Posterior vena cava (tissue), 2 donors: Measurements from ENCODE around the gene EBPL. TPM values are rescaled to one million over a fixed set of nuclear protein-coding genes. Genes with fewer than 3 reads are reported as not detected.

ENCODE experiments used
- DNase-seq: peaks from one replicate; pipeline ENCODE4 v3.0.0-alpha.2; 2020; ENCODE audit warnings: low spot score
- intact Hi-C, 2 donors: fragments of 100-400 bp; cut with DNase I; formaldehyde crosslinking; loops; one replicate each; pipeline versions ENCODE4 v1.14.1 to v1.14.2; 2022 to 2023
- total RNA-seq, 2 donors: library from RNA; stranded (reverse); fragmentation: NEBNext Ultra II Directional; extraction: Animal tissue kit (Norgen Biotek cat#: 25700); gene quantifications; one replicate each; pipeline ENCODE4 v1.2.1, GENCODE V29; 2021
- donor health status: DM: yes; HTN: yes; CAD: no.
- donor health status: DM: yes; HTN: yes; CAD: no.

EBPL gene
- total RNA-seq, 2 donors from 2014 or later = 20.1 to 23.8 TPM

GRCh38 chr13:49679246-49679645, 12.0 kb downstream of the EBPL start:
- intact Hi-C loops = no loop called here
- DNase-seq = no peak

GRCh38 chr13:49678191-49678914, 12.9 kb downstream of the EBPL start:
- intact Hi-C loops = no loop called here

DNA sequence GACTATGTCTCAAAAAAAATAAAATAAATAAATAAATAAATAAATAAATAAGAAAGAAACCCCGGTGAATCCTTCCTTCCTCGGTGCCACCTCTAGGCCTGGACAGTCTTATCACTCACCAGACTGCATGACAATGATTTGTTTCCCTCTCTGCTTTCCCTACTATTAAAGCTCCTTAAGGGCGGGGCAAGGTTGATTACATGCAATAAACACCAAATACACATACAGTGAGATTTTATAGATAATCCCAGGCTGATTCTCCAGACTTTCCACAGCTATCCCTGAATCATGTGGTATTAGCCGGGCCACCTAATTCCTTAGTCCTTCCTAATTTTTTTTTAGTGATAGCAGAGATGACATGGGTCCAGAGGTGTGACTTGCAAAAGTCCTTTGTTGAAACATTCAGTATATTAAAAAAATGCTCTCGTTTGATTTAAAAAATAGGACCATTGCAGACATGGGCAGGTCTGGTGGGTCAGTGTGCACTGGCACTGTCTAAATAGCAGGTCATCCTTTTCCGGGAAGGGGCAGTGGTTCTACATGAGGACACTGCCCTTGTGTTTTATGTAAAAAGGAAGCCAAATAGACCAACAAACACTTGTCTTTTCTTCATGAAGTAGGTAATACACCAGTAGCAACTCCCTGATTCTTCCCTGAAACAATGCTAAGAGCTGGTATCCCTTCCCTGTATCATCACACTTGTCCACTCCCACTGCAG, 14.5 kb downstream of the EBPL start:
- DNase-seq = no peak
- intact Hi-C loops = no loop called here

More at GRCh38 chr13:49678191-49678914, 12.9 kb downstream of the EBPL start:
- no peak for DNase-seq

DNA sequence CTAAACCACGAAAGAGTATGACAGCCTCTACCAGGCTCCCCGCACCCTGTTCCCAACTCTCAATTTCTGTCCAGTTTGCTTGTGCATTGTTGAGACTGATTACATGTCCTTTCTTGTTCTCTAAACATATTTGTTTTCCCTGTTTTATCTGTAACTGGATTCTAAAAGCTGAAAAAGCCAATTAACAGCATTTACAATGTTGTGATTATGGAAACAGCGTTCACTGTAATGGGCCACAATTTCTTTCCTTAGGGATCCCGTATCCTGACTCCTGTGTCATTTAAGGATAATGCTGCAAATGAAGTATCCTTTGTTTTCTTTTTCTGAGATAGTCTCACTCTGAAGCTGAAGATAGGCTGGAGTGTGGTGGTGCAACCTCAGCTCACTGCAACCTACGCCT, 20.5 kb downstream of the EBPL start:
- intact Hi-C loops = no loop called here
- no peak for DNase-seq

DNA sequence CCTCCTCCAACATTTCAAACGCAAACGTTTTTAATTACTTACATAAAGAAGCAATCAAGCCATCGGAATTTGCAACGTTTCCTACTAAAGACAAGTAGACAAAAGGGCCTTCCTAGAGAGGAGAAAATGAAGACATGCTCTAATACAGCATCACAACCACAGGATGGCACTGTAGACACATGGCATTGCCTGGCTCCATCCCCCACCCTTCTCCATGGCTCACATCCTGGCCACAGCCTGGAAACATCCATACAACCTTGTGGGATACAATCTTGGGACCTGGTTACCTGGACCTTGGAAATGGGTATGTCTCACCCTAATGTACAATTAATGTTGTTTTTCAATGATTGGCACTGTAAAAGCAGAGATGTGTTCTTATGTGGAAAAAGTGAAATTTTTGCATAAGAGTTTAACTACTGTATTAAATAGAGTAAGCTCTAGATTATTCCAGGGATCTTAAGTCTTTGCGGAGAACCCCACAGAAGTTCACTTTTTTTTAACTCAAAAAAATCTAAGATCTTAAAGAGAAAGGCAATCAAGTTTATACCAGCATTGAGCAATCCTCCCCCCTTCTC, 21.5 kb downstream of the EBPL start:
- no peak for DNase-seq
- intact Hi-C loops = no loop called here

DNA sequence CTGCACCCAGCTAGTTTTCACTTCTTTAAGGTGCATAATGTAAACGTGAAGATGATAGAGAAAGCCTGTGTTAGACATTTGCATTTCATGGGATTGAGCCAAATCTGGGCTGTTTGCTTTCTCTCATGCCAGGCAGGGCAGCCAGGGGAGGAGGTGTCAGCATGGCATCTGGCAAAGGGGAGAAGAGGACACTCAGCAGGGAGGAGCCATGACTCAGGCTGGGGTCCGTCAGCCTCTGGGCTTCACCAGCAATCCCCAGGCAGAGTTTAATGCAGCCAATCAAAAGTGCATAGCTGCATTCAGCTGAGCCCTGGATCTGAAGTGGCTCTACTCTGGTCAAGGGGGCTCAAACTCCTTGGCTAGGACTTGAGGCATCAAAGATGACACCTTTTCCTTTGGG, 23.5 kb downstream of the EBPL start:
- intact Hi-C loops = no loop called here
- no peak for DNase-seq

GRCh38 chr13:49664606-49665005, 26.7 kb downstream of the EBPL start:
- intact Hi-C loops = loop anchor here in 1 of 2 donors (5.0 kb wide), 1 partner anchor 193 kb away; no protein-coding TSS in a partner anchor
- DNase-seq = no peak

DNA sequence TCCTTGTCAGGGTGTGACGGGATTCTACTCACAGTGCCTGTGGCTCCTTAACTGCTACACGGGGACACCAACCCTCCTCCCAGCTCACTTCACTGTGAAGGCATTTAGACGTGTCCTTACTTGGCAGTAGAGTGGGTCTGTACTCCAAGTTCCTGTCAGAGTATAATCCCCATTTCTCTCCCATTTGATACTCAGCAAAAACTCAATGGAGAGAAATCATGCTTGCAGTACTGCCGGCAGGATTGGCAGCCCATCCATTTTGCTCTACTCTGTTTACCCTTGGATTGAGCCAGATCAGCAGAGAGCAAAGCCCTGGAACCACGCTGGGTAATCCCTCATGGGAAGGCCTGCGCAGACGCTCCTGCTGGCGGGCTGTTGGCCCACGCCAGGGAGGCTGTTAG, 34.0 kb downstream of the EBPL start:
- DNase-seq = no peak
- intact Hi-C loops = no loop called here

DNA sequence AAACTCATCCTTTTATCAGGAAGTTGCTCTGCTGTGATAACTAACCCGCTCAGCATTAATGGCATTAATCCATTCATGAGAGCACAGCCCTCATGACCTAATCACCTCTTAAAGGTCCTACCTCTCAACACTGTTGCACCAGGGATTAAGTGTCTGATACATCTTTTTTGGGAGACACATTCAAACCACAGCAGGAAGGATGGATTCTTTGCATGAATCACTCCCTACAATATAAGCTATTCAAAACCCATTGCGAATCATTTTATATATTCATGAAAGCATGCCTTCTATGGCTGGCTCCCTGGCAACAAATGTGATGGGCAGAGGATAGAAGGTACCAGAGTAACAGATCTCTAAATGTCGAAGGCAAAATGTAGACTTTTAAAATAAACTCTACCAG, 35.4 kb downstream of the EBPL start:
- DNase-seq = no peak
- intact Hi-C loops = no loop called here

DNA sequence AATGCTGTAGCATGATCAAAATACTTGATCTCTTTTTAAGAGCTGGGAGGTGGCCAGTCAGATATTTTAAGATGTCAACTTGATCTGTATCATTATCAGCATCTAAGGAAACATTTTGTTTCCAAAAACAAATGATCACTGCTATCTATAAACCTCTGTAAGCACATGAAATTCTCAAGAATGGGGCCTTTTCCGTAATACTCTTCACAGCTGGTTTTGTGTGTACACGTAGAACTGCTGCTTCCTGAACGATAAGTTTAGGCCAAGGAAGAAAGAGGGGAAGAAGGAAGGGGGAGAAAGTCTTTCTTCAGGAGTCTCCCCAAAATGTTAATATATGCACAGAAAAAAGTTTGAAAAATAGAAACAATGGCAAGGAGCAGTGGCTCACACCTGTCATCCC, 37.3 kb downstream of the EBPL start:
- intact Hi-C loops = loop anchor here in 1 of 2 donors (5.0 kb wide), 1 partner anchor 193 kb away; no protein-coding TSS in a partner anchor
- no peak for DNase-seq

GRCh38 chr13:49653478-49653877, 37.8 kb downstream of the EBPL start:
- intact Hi-C loops = loop anchor here in 1 of 2 donors (5.0 kb wide), 1 partner anchor 194 kb away; no protein-coding TSS in a partner anchor
- DNase-seq = no peak

GRCh38 chr13:49652355-49653305, 38.7 kb downstream of the EBPL start:
- no peak for DNase-seq
- intact Hi-C loops = loop anchor here in 1 of 2 donors (5.0 kb wide), 1 partner anchor 195 kb away; no protein-coding TSS in a partner anchor

DNA sequence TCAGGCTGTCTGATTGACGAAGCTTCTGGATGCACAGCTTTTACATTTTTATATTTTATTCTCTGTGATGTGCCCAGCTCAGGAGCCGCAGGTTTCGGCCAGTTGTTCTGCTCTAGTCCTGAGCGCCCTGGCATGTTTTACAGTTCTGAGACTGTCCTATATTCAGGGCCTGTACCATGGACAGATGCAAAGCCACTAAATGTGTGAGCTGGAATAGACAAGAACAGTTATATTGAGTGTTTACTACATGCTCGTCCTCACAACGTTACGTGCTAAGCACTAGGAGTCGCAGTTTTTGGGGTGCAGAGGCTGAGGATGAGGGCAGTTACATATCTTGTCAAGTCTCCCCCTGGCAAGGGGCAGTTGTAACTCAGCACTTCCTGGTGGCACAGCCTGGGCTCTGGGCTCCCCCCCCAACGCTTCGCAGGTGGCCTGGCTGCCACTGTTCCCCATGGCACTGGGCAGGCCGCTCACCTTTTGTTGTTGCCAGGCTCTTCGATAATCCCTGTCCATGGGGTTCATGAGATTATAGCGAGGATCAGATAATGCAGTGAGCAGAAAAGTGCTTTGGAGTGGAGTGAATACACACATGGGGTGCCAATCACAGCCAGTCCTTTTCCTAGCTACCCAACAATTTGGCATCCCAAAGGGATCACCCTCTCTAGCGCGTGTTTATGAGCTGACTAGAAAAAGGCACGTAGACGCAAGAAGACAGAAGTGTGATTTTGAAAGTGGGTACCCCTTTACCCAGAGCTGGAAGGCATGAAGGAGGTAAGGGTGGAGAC, 39.5 kb downstream of the EBPL start:
- no peak for DNase-seq
- intact Hi-C loops = loop anchor here in 1 of 2 donors (5.0 kb wide), 1 partner anchor 196 kb away; no protein-coding TSS in a partner anchor

GRCh38 chr13:49649963-49650312, 41.3 kb downstream of the EBPL start:
- intact Hi-C loops = loop anchor here in 1 of 2 donors (5.0 kb wide), 1 partner anchor 197 kb away; no protein-coding TSS in a partner anchor
- DNase-seq = no peak

GRCh38 chr13:49649244-49649962, 41.9 kb downstream of the EBPL start:
- intact Hi-C loops = no loop called here
- DNase-seq = no peak

DNA sequence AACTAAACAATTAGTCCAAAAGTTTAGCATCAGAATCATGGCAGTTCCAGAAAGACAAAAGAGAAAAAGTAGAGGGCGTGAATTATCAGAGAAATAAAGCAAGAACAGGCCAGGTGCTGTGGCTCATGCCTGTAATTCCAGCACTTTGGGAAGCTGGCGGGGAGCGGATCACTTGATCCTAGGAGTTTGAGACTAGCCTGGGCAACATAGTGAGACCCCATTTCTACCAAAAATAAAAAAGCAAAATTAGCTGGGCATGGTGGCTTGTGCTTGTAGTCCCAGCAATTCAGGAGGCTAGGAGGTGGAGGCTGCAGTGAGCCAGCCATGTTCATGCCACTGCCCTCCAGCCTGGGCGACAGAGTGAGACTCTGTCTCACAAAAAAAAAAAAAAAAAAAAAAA, 44.6 kb downstream of the EBPL start:
- no peak for DNase-seq
- intact Hi-C loops = no loop called here

GRCh38 chr13:49645451-49645850, 45.8 kb downstream of the EBPL start:
- intact Hi-C loops = no loop called here
- no peak for DNase-seq
